HepG2 (cell line): Measurements from ENCODE around the gene THBS2. TPM values are rescaled to one million over a fixed set of nuclear protein-coding genes. Genes with fewer than 3 reads are reported as not detected.

Source experiments
- ATAC-seq: fragments of 200-7000 bp; cut with Tn5 transposase; 3 replicates; pipeline ENCODE4 v1.9.1; 2020; ENCODE audit warnings: mild to moderate bottlenecking, moderate library complexity
- BruUV-seq: library from RNA; stranded (reverse); fragments of 400-500 nt; replicated peaks from 2 replicates; lab custom pipeline; 2021; lab: Mats Ljungman, UMichigan
- CTCF ChIA-PET: fragments of 300-600 bp; formaldehyde crosslinking; extraction: SDS; loops from one replicate; lab custom pipeline; 2021; ENCODE audit warnings: low total read pairs, inconsistent platforms, low intra/inter-chr PET ratio; lab: Yijun Ruan, JAX
- POLR2A ChIA-PET: fragments of 350-600 bp; sonication (Branson Sonifier 250); formaldehyde crosslinking; loops from one replicate; lab custom pipeline; 2020; ENCODE audit warnings: antibody characterized with exemption, inconsistent platforms; lab: Yijun Ruan, JAX
- DNase-seq: peaks from one replicate; pipeline ENCODE4 v3.0.0-alpha.2; 2015; ENCODE audit warnings: low spot score
- FAIRE-seq: peaks from 3 replicates; lab custom pipeline; 2011; peaks lifted over from hg19 to GRCh38; lab: Jason Lieb, UNC
- H2AFZ ChIP-seq: one replicate; pipeline ENCODE4 v1.6.1; 2011; ENCODE audit warnings: low read length, inconsistent platforms
- H3K27ac ChIP-seq: fragments of 300-600 bp; 3 replicates; pipeline ENCODE4 v1.8.0; 2011; ENCODE audit warnings: mixed run types, mild to moderate bottlenecking, mixed read lengths, low read length, inconsistent platforms; ENCODE audit not compliant: insufficient read depth; ENCODE audit errors: extremely low read length
- H3K27me3 ChIP-seq, 2 experiments: fragments of 200-600 bp in 1 of 2; 2 replicates in 1 of 2; 3 replicates in 1 of 2; pipeline versions ENCODE4 v1.6.0 to v1.8.0; 2011; ENCODE audit warnings: low read length in 2 of 2, mild to moderate bottlenecking in 2 of 2, moderate library complexity in 2 of 2, inconsistent platforms in 1 of 2; ENCODE audit not compliant: insufficient read depth in 2 of 2, control insufficient read depth in 1 of 2
- H3K36me3 ChIP-seq, 2 experiments: fragments of 200-600 bp in 1 of 2; replicated peaks in 1 of 2; 2 replicates in 1 of 2; 3 replicates in 1 of 2; pipeline versions ENCODE4 v1.5.1 to v1.8.0; 2011; ENCODE audit warnings: low read length in 2 of 2, inconsistent platforms in 1 of 2; ENCODE audit not compliant: insufficient read depth in 2 of 2, control insufficient read depth in 1 of 2
- H3K4me1 ChIP-seq: 2 replicates; pipeline ENCODE4 v1.5.1; 2012; ENCODE audit warnings: low read length, inconsistent platforms; ENCODE audit not compliant: insufficient read depth
- H3K4me2 ChIP-seq: 2 replicates; pipeline ENCODE4 v1.6.0; 2011; ENCODE audit warnings: low read depth, low read length, inconsistent platforms
- H3K4me3 ChIP-seq, 3 experiments: fragments of 200-600 bp in 1 of 3; sonication (generic), shearing (Covaris generic) in 1 of 3; replicated peaks in 1 of 3; 2 replicates each; pipeline ENCODE4 v1.5.1; 2011 to 2016; ENCODE audit warnings: low read length in 3 of 3, inconsistent platforms in 2 of 3, low read depth in 2 of 3, mild to moderate bottlenecking in 2 of 3, control low read depth in 1 of 3, mixed read lengths in 1 of 3; ENCODE audit not compliant: insufficient read depth in 1 of 3
- H3K79me2 ChIP-seq: one replicate; pipeline ENCODE4 v1.6.1; 2011; ENCODE audit warnings: low read length, inconsistent platforms; ENCODE audit not compliant: insufficient read depth
- H3K9ac ChIP-seq: 2 replicates; pipeline ENCODE4 v1.6.0; 2011; ENCODE audit warnings: mild to moderate bottlenecking, low read depth, low read length, inconsistent platforms; ENCODE audit not compliant: insufficient read depth
- H3K9me3 ChIP-seq: 2 replicates; pipeline ENCODE4 v1.5.1; 2012; ENCODE audit warnings: mild to moderate bottlenecking, low read length
- H4K20me1 ChIP-seq: 2 replicates; pipeline ENCODE4 v1.6.0; 2011; ENCODE audit warnings: inconsistent platforms, mild to moderate bottlenecking, low read length, moderate library complexity; ENCODE audit not compliant: insufficient read depth
- MIER3 ChIP-seq: IDR thresholded peaks from 2 replicates; pipeline ENCODE4 v1.6.1; 2016; ENCODE audit warnings: missing compliant biosample characterization, borderline replicate concordance
- STAG1 ChIP-seq: sonication (generic); formaldehyde crosslinking; IDR thresholded peaks from 2 replicates; pipeline ENCODE4 v1.4.0; 2020; ENCODE audit warnings: missing genetic modification reagents
- XRCC5 ChIP-seq: fragments of 200-400 bp; formaldehyde crosslinking; optimal IDR thresholded peaks from 2 replicates; pipeline ENCODE3; 2017; ENCODE audit warnings: mild to moderate bottlenecking, low read length
- ZNF614 ChIP-seq: IDR thresholded peaks from 2 replicates; pipeline ENCODE4 v1.6.1; 2018; ENCODE audit warnings: missing biosample characterization, missing genetic modification reagents, inconsistent platforms, borderline replicate concordance
- ZNF75D ChIP-seq: sonication (generic); formaldehyde crosslinking; IDR thresholded peaks from 2 replicates; pipeline ENCODE4 v1.8.1; 2023; ENCODE audit warnings: missing genetic modification reagents, mild to moderate bottlenecking, borderline replicate concordance
- ZNF768 ChIP-seq: sonication (generic); formaldehyde crosslinking; IDR thresholded peaks from 2 replicates; pipeline ENCODE4 v1.4.0; 2020; ENCODE audit warnings: missing genetic modification reagents
- WGBS: methylation state at CpG from one replicate; pipeline ENCODE4 v1.1.6; 2017; ENCODE audit warnings: low lambda C conversion rate; 5-methylcytosine and 5-hydroxymethylcytosine counted together
- in situ Hi-C: cut with HindIII; loops from 2 replicates; pipeline ENCODE4 v1.10.0; 2017; ENCODE audit warnings: low pct_unique_long_range_greater_than_20kb; ENCODE audit not compliant: extremely low pct_ligation_motif_present
- intact Hi-C: fragments of 100-400 bp; cut with micrococcal nuclease; formaldehyde crosslinking; loops from one replicate; pipeline ENCODE4 v1.10.0; 2022; ENCODE audit not compliant: unreplicated experiment
- polyA plus RNA-seq, 8 experiments: library from polyadenylated mRNA; depleted of rRNA in 3 of 8; stranded (reverse) in 7 of 8; unstranded in 1 of 8; fragments of >200 nt; fragmentation: Illumina TruSeq in 4 of 8; extraction: Trizol in 4 of 8; gene quantifications; 2 replicates each; pipeline versions ENCODE4 v1.2.1 to v1.2.3, GENCODE V29; 2011 to 2016; ENCODE audit warnings: low read depth in 4 of 8, missing spikeins in 1 of 8, mixed read lengths in 1 of 8; ENCODE audit not compliant: insufficient read depth in 1 of 8
- total RNA-seq, 5 experiments: library from RNA; depleted of rRNA; stranded (reverse); fragments of >200 nt; fragmentation: Illumina TruSeq; extraction: Trizol; gene quantifications; 2 replicates each; pipeline ENCODE4 v1.2.3, GENCODE V29; 2016; ENCODE audit warnings: low read depth in 1 of 5
- TF ChIP-seq, protein P1 (sequence below): sonication (generic); formaldehyde crosslinking; IDR thresholded peaks from 2 replicates; pipeline ENCODE4 v1.5.0; 2020; ENCODE audit warnings: mild to moderate bottlenecking, missing genetic modification reagents, moderate library complexity

The THBS2 gene
- total and polyA plus RNA-seq, 2 of the 13 experiments (the other 11 are each of a cell fraction or from before 2014, with no cell fraction given): 0.12 to 0.15 TPM

DNA sequence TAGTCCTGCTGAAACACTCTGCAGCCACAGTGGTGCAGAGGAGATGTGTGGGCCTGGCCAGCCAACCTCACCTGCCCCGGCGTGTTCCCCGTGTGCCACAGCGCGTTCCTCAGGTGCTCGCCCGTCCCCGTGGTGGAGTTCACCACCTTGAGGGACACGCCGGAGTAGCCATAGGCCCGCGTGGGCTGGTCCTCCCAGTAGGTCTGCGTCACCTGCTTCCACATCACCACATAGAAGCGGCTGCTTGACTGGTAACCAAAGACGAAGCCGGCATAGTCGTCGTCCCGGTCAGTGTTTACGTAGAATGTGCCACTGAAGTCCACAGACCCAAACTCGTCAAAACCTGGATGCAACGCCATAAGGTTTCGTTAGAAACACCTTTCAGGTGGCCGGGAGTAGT lies 31.5 kb downstream of the THBS2 start:
- TF ChIP-seq ZNF75D (CRISPR knock-in tag): no peak
- peak; percentile 20; the same call in 1 of the 2 replicates for TF ChIP-seq ZNF768 (CRISPR knock-in tag)
- Histone ChIP-seq H3K4me1 (peaks cover 9% of the 10 kb centered on the region; the same call in 1 of the 2 replicates), H3K79me2 (no peaks in the 10 kb centered on the region), H4K20me1 (no peaks in the 10 kb centered on the region), H3K4me2 (no peak overlapping the region), H3K9ac (no peak overlapping the region), H3K9me3 (peaks cover 10% of the 10 kb centered on the region), H3K4me3 (no peak overlapping the region), H3K36me3 (no peaks in the 10 kb centered on the region), H3K27ac (no peak overlapping the region), H2AFZ (no peak overlapping the region), H3K27me3 (peaks cover 4 to 34% of the 10 kb centered on the region in 2 experiments; a peak in 4 of 5 replicates)
- FAIRE-seq (no peak), ATAC-seq (no peak), DNase-seq (no peak)
- intact Hi-C loops: no loop called here
- in situ Hi-C loops: no loop called here
- ChIA-PET CTCF (no interaction called here), POLR2A (no interaction called here)
- BruUV-seq: no TSS peak
- WGBS: 58% methylated on average over 20 of the region's 24 CpGs

GRCh38 chr6:169221264-169221663 lies 32.4 kb downstream of the THBS2 start:
- FAIRE-seq (no peak), ATAC-seq (peak; percentile 64; the same call in 2 of the 3 replicates), DNase-seq (no peak)
- ChIA-PET POLR2A (no interaction called here), CTCF (no interaction called here)
- TF ChIP-seq, protein P1, sequence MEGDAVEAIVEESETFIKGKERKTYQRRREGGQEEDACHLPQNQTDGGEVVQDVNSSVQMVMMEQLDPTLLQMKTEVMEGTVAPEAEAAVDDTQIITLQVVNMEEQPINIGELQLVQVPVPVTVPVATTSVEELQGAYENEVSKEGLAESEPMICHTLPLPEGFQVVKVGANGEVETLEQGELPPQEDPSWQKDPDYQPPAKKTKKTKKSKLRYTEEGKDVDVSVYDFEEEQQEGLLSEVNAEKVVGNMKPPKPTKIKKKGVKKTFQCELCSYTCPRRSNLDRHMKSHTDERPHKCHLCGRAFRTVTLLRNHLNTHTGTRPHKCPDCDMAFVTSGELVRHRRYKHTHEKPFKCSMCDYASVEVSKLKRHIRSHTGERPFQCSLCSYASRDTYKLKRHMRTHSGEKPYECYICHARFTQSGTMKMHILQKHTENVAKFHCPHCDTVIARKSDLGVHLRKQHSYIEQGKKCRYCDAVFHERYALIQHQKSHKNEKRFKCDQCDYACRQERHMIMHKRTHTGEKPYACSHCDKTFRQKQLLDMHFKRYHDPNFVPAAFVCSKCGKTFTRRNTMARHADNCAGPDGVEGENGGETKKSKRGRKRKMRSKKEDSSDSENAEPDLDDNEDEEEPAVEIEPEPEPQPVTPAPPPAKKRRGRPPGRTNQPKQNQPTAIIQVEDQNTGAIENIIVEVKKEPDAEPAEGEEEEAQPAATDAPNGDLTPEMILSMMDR (CRISPR knock-in tag): peak; percentile 35; the same call in 1 of the 2 replicates
- TF ChIP-seq STAG1 (CRISPR knock-in tag) (peak; percentile 26), ZNF614 (CRISPR knock-in tag) (no peak), XRCC5 (no peak), MIER3 (CRISPR knock-in tag) (no peak)
- intact Hi-C loops: no loop called here
- peaks cover 9% of the 10 kb centered on the region; the same call in 1 of the 2 replicates for H3K4me1 ChIP-seq
- peaks cover 10% of the 10 kb centered on the region for H3K9me3 ChIP-seq
- no peak overlapping the region for H3K27ac ChIP-seq
- no peak overlapping the region for H3K9ac ChIP-seq
- no peak overlapping the region for H2AFZ ChIP-seq
- H3K36me3 ChIP-seq: no peaks in the 10 kb centered on the region
- H3K27me3 ChIP-seq: peaks cover 4 to 25% of the 10 kb centered on the region in 2 experiments; a peak in 4 of 5 replicates
- 17% methylated on average over 7 of the region's 7 CpGs for WGBS
- H4K20me1 ChIP-seq: no peaks in the 10 kb centered on the region
- no peak overlapping the region for H3K4me3 ChIP-seq
- no TSS peak for BruUV-seq
- H3K4me2 ChIP-seq: no peak overlapping the region
- no peaks in the 10 kb centered on the region for H3K79me2 ChIP-seq
- in situ Hi-C loops: no loop called here
